ENCODE results near the gene ABCA12. TPM values are rescaled to one million over a fixed set of nuclear protein-coding genes. Genes with fewer than 3 reads are reported as not detected.

ABCA12 gene
- total RNA-seq, 1 experiment from 2014 or later: 1.3 TPM

GRCh38 chr2:215066124-215066523 is 72.3 kb downstream of the ABCA12 start:
- Histone ChIP-seq H3K79me2 (ENCODE audit: insufficient read depth, low read length) (no peaks in the 10 kb centered on the region), H3K27ac (ENCODE audit: low read depth, low read length) (no peak overlapping the region), H3K4me3 (replicated peaks in 1 of 2; ENCODE audit: low read depth in 1 of 2, low read length in 2 of 2) (no peak overlapping the region), H3K36me3 (ENCODE audit: control insufficient read depth in 1 of 2, insufficient read depth in 2 of 2, low read length in 2 of 2) (no peaks in the 10 kb centered on the region), H3K9ac (ENCODE audit: low read length) (no peak overlapping the region), H3K4me1 (ENCODE audit: control insufficient read depth in 1 of 2, insufficient read depth in 2 of 2, low read length in 2 of 2) (no peaks in the 10 kb centered on the region), H3K9me3 (ENCODE audit: control insufficient read depth in 1 of 2, insufficient read depth in 1 of 2, low read depth in 1 of 2, low read length in 2 of 2) (no peaks in the 10 kb centered on the region), H3K27me3 (ENCODE audit: insufficient read depth, low read length) (no peaks in the 10 kb centered on the region), H3K9me2 (ENCODE audit: insufficient read depth) (no peaks in the 10 kb centered on the region), H2AFZ (ENCODE audit: low read depth, low read length, poor library complexity, severe bottlenecking) (no peak overlapping the region), H3K4me2 (ENCODE audit: low read length) (no peak overlapping the region), H4K20me1 (ENCODE audit: insufficient read depth) (no peaks in the 10 kb centered on the region)
- ChIA-PET RAD21 (ENCODE audit: low non-redundant PET in 1 of 2, low total read pairs in 2 of 2, uncharacterized antibody in 2 of 2, unreplicated experiment in 2 of 2) (no interaction called here), CTCF (no interaction called here), POLR2A (no interaction called here)
- TF ChIP-seq POLR2A (IDR thresholded peaks at IDR 0.05; ENCODE audit: borderline replicate concordance, extremely low read depth, insufficient read depth, insufficient read length) (no peak), CEBPB (IDR thresholded peaks at IDR 0.05; ENCODE audit: low read depth) (no peak), SRF (IDR thresholded peaks at IDR 0.05; ENCODE audit: low read depth) (no peak), ZBTB33 (IDR thresholded peaks at IDR 0.05; ENCODE audit: extremely low read depth, insufficient replicate concordance, low read length) (no peak)
- BruUV-seq (replicated peaks): no TSS peak
- intact Hi-C loops (cut with micrococcal nuclease): no loop called here
- no peak for ATAC-seq
- no peak for DNase-seq (ENCODE audit: low read depth, low spot score)

GRCh38 chr2:215063526-215063925 is 74.9 kb downstream of the ABCA12 start:
- Histone ChIP-seq H3K9me2 (ENCODE audit: insufficient read depth) (no peaks in the 10 kb centered on the region), H2AFZ (ENCODE audit: low read depth, low read length, poor library complexity, severe bottlenecking) (no peak overlapping the region), H3K9ac (ENCODE audit: low read length) (no peak overlapping the region), H4K20me1 (ENCODE audit: insufficient read depth) (no peaks in the 10 kb centered on the region), H3K27me3 (ENCODE audit: insufficient read depth, low read length) (no peaks in the 10 kb centered on the region), H3K79me2 (ENCODE audit: insufficient read depth, low read length) (no peaks in the 10 kb centered on the region), H3K4me1 (ENCODE audit: control insufficient read depth in 1 of 2, insufficient read depth in 2 of 2, low read length in 2 of 2) (no peaks in the 10 kb centered on the region), H3K4me2 (ENCODE audit: low read length) (no peak overlapping the region), H3K4me3 (replicated peaks in 1 of 2; ENCODE audit: low read depth in 1 of 2, low read length in 2 of 2) (no peak overlapping the region), H3K9me3 (ENCODE audit: control insufficient read depth in 1 of 2, insufficient read depth in 1 of 2, low read depth in 1 of 2, low read length in 2 of 2) (no peaks in the 10 kb centered on the region), H3K27ac (ENCODE audit: low read depth, low read length) (no peak overlapping the region), H3K36me3 (ENCODE audit: control insufficient read depth in 1 of 2, insufficient read depth in 2 of 2, low read length in 2 of 2) (no peaks in the 10 kb centered on the region)
- no peak for TF ChIP-seq CEBPB (IDR thresholded peaks at IDR 0.05; ENCODE audit: low read depth)
- no peak for TF ChIP-seq JUND (IDR thresholded peaks at IDR 0.05)
- no peak for TF ChIP-seq ATF3 (IDR thresholded peaks at IDR 0.05)
- no peak for TF ChIP-seq EGR1 (IDR thresholded peaks at IDR 0.05; ENCODE audit: low read depth)
- no peak for TF ChIP-seq SIN3A (IDR thresholded peaks at IDR 0.05; ENCODE audit: low read depth)
- no peak for TF ChIP-seq ELF1 (IDR thresholded peaks at IDR 0.05; ENCODE audit: borderline replicate concordance, low read depth)
- TF ChIP-seq POLR2AphosphoS5 (IDR thresholded peaks at IDR 0.05; ENCODE audit: low read depth, low read length): no peak
- no peak for TF ChIP-seq YY1 (IDR thresholded peaks at IDR 0.05; ENCODE audit: extremely low read depth, insufficient replicate concordance, low read depth, low read length)
- POLR2A ChIA-PET: no interaction called here
- BruUV-seq (replicated peaks): no TSS peak
- CTCF ChIA-PET: no interaction called here
- RAD21 ChIA-PET (ENCODE audit: low non-redundant PET in 1 of 2, low total read pairs in 2 of 2, uncharacterized antibody in 2 of 2, unreplicated experiment in 2 of 2): no interaction called here
- DNase-seq (ENCODE audit: low read depth, low spot score): no peak
- intact Hi-C loops (cut with micrococcal nuclease): no loop called here
- ATAC-seq: no peak

All from HCT116 (cell line).